LNCAP (cell line): ENCODE data around the gene ADGRF1.

Experiments used
- CTCF ChIP-seq: fragments of 450-650 bp; IDR thresholded peaks from 2 replicates; pipeline ENCODE4 v1.5.1; 2017; ENCODE audit warnings: mild to moderate bottlenecking

ADGRF1 gene

GRCh38 chr6:46997646-46998045 lies 44.5 kb downstream of the ADGRF1 start:
- no peak for TF ChIP-seq CTCF

GRCh38 chr6:46996860-46997641 lies 45.1 kb downstream of the ADGRF1 start:
- TF ChIP-seq CTCF, result no peak

DNA sequence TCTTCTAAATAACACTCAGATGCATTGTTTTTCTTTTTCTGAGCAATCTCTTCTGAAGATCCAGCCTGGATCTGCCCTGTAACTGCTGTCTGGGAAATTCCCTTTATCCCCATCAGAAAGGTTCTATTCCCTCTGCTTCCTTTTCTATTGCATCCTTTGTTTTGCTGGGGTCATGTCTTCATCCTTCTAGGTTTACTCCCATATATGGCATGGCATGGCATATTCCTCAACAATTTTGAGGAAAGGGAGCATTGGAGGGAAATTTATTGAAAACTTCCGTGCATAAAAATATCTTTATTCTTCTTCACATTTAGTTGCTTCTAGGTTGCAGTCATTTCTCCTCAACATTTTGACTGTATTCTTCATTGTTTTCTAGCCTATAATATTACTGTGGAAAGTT lies 47.2 kb downstream of the ADGRF1 start:
- TF ChIP-seq CTCF, result no peak

GRCh38 chr6:46993846-46994245 lies 48.3 kb downstream of the ADGRF1 start:
- no peak for TF ChIP-seq CTCF

DNA sequence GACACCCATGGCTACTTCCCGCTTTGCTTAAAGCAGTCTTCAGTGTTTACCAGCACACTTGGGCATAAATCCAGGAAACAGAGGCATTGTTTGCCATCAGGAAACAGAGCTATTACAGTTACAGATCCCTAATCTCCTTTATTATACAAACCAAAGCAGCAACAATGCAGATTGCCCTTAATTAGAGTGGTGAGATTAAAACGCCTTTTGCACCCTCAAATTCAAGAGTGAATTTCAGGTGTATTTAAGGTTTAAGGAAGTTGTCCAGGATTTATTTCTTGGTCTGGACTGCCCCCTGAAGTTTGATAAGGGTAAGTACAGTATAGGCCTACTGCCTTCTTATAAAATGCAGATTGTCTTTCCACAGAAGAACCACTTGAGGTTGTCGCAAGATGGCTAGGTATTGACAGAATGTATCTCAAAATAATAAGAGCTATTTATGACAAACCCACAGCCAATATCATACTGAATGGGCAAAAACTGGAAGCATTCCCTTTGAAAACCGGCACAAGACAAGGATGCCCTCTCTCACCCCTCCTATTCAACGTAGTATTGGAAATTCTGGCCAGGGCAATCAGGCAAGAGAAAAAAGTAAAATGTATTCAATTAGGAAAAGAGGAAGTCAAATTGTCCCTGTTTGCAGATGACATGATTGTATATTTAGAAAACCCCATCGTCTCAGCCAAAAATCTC lies 51.2 kb downstream of the ADGRF1 start:
- peak; percentile 67 for TF ChIP-seq CTCF

GRCh38 chr6:46990031-46990644 lies 52.0 kb downstream of the ADGRF1 start:
- no peak for TF ChIP-seq CTCF

GRCh38 chr6:46989398-46989797 lies 52.7 kb downstream of the ADGRF1 start:
- no peak for TF ChIP-seq CTCF
